K562 (cell line): Measurements from ENCODE around the gene MEIOB. TPM values are rescaled to one million over a fixed set of nuclear protein-coding genes. Genes with fewer than 3 reads are reported as not detected.

Source experiments
- ATAC-seq: fragments of 200-7000 bp; cut with Tn5 transposase; 3 replicates; pipeline ENCODE4 v1.9.1; 2020; ENCODE audit warnings: moderate library complexity
- BruUV-seq: library from RNA; stranded (reverse); fragments of 400-500 nt; replicated peaks from 2 replicates; lab custom pipeline; 2021; lab: Mats Ljungman, UMichigan
- CTCF ChIA-PET: fragments of 300-600 bp; formaldehyde crosslinking; extraction: SDS; loops from one replicate; lab custom pipeline; 2021; ENCODE audit warnings: low intra/inter-chr PET ratio; lab: Yijun Ruan, JAX
- POLR2A ChIA-PET: fragments of 300-600, 350-650 bp; sonication (Branson Sonifier 250); formaldehyde crosslinking; extraction: SDS; loops from one replicate; lab custom pipeline; 2021; ENCODE audit warnings: antibody characterized with exemption, inconsistent platforms; lab: Yijun Ruan, JAX
- DNase-seq, 4 experiments: peaks; one replicate each; pipeline versions ENCODE4 v3.0.0 to v3.0.0-alpha.2; 2011 to 2018; ENCODE audit warnings: low spot score in 3 of 4, mixed read lengths in 3 of 4; ENCODE audit errors: extremely low read depth in 1 of 4
- FAIRE-seq: peaks from 2 replicates; lab custom pipeline; 2011; peaks lifted over from hg19 to GRCh38; lab: Jason Lieb, UNC
- H2AFZ ChIP-seq: 2 replicates; pipeline ENCODE4 v1.6.0; 2011; ENCODE audit warnings: low read depth, low read length, control low read depth, inconsistent platforms
- H3K27ac ChIP-seq: fragments of 200-600 bp; 3 replicates; pipeline ENCODE4 v1.8.0; 2011; ENCODE audit warnings: low read depth, mild to moderate bottlenecking, control low read depth, inconsistent platforms, low read length, moderate library complexity, mixed read lengths; ENCODE audit errors: extremely low read depth
- H3K27me3 ChIP-seq, 2 experiments: fragments of 300-600 bp in 1 of 2; 2 replicates in 1 of 2; 3 replicates in 1 of 2; pipeline versions ENCODE4 v1.6.0 to v1.8.0; 2011; ENCODE audit warnings: inconsistent platforms in 2 of 2, low read length in 2 of 2, mild to moderate bottlenecking in 1 of 2, mixed read lengths in 1 of 2, moderate library complexity in 1 of 2; ENCODE audit not compliant: control insufficient read depth in 2 of 2, insufficient read depth in 2 of 2
- H3K36me3 ChIP-seq: fragments of 300-600 bp; 3 replicates; pipeline ENCODE4 v1.8.0; 2011; ENCODE audit warnings: mild to moderate bottlenecking, low read length, inconsistent platforms; ENCODE audit not compliant: control insufficient read depth, insufficient read depth
- H3K4me1 ChIP-seq, 2 experiments: fragments of 200-600 bp in 1 of 2; replicated peaks in 1 of 2; 2 replicates in 1 of 2; 3 replicates in 1 of 2; pipeline versions ENCODE4 v1.5.1 to v1.8.0; 2011; ENCODE audit warnings: inconsistent platforms in 2 of 2, low read length in 2 of 2, mild to moderate bottlenecking in 1 of 2, mixed read lengths in 1 of 2, moderate library complexity in 1 of 2; ENCODE audit not compliant: control insufficient read depth in 2 of 2, insufficient read depth in 2 of 2
- H3K4me2 ChIP-seq: 2 replicates; pipeline ENCODE4 v1.6.1; 2011; ENCODE audit warnings: low read length, control low read depth, inconsistent platforms, mixed read lengths; ENCODE audit not compliant: insufficient read depth
- H3K4me3 ChIP-seq: fragments of 200-600 bp; sonication (generic), shearing (Covaris generic); 2 replicates; pipeline ENCODE4 v1.5.1; 2016; ENCODE audit warnings: control low read depth, inconsistent platforms
- H3K79me2 ChIP-seq: fragments of 200-600 bp; 3 replicates; pipeline ENCODE4 v1.8.0; 2011; ENCODE audit warnings: low read length, inconsistent platforms; ENCODE audit not compliant: control insufficient read depth, insufficient read depth
- H3K9ac ChIP-seq, 2 experiments: 2 replicates each; pipeline versions ENCODE4 v1.6.0 to v1.6.1; 2011; ENCODE audit warnings: low read depth in 2 of 2, low read length in 2 of 2, control low read depth in 1 of 2, inconsistent platforms in 1 of 2, mild to moderate bottlenecking in 1 of 2, mixed read lengths in 1 of 2; ENCODE audit not compliant: insufficient read depth in 1 of 2
- H3K9me1 ChIP-seq: one replicate; pipeline ENCODE4 v1.6.0; 2011; ENCODE audit warnings: inconsistent platforms, mild to moderate bottlenecking, low read length, moderate library complexity; ENCODE audit not compliant: control insufficient read depth, insufficient read depth
- H3K9me3 ChIP-seq: replicated peaks from 2 replicates; pipeline ENCODE4 v1.5.1; 2011; ENCODE audit warnings: low read depth, low read length, inconsistent platforms; ENCODE audit not compliant: control insufficient read depth, insufficient read depth
- H4K20me1 ChIP-seq: replicated peaks from 2 replicates; pipeline ENCODE4 v1.6.1; 2011; ENCODE audit warnings: low read length, inconsistent platforms, mixed read lengths; ENCODE audit not compliant: control insufficient read depth, insufficient read depth
- ASH1L ChIP-seq: fragments of 450-650 bp; IDR thresholded peaks from 2 replicates; pipeline ENCODE4 v1.6.1; 2018; ENCODE audit warnings: borderline replicate concordance, mild to moderate bottlenecking, low read depth; ENCODE audit not compliant: partially characterized antibody
- BHLHE40 ChIP-seq: IDR thresholded peaks from 2 replicates; pipeline ENCODE4 v1.6.1; 2011; ENCODE audit warnings: low read length, improper control_type of control experiment
- CSDE1 ChIP-seq, 2 experiments: fragments of 450-650 bp; IDR thresholded peaks; 2 replicates each; pipeline ENCODE4 v1.6.1; 2016; ENCODE audit warnings: mild to moderate bottlenecking in 1 of 2
- EWSR1 ChIP-seq: fragments of 450-650 bp; IDR thresholded peaks from 2 replicates; pipeline ENCODE4 v1.6.1; 2018; ENCODE audit warnings: borderline replicate concordance, mild to moderate bottlenecking, low read depth, moderate library complexity; ENCODE audit not compliant: partially characterized antibody
- SIN3A ChIP-seq, 2 experiments: fragments of 150-350 bp in 1 of 2; IDR thresholded peaks; 2 replicates each; pipeline ENCODE4 v1.6.1; 2011 to 2016; ENCODE audit warnings: borderline replicate concordance in 2 of 2, low read depth in 2 of 2, low read length in 2 of 2, mild to moderate bottlenecking in 2 of 2, moderate library complexity in 2 of 2; ENCODE audit not compliant: control insufficient read depth in 1 of 2
- SMC3 ChIP-seq: conservative IDR thresholded peaks from 2 replicates; pipeline ENCODE4 v1.6.1; 2011; ENCODE audit warnings: low read depth, low read length, improper control_type of control experiment; ENCODE audit not compliant: insufficient read depth
- TBP ChIP-seq: optimal IDR thresholded peaks from 2 replicates; pipeline ENCODE3; 2011; ENCODE audit warnings: low read depth, low read length, improper control_type of control experiment
- ZC3H4 ChIP-seq: sonication (generic); formaldehyde crosslinking; IDR thresholded peaks from 2 replicates; pipeline ENCODE4 v1.9.0; 2021; ENCODE audit warnings: missing genetic modification reagents, borderline replicate concordance
- WGBS: fragments of 100-300 bp; shearing (Covaris generic); methylation state at CpG from one replicate; pipeline ENCODE4 v1.1.6; 2016; ENCODE audit warnings: low coverage, mixed read lengths; ENCODE audit not compliant: insufficient coverage; ENCODE audit errors: missing lambda C conversion rate; 5-methylcytosine and 5-hydroxymethylcytosine counted together
- in situ Hi-C: fragments of 300-500 bp; cut with MboI; formaldehyde crosslinking; loops from 4 replicates; pipeline ENCODE4 v1.15.0; 2018; ENCODE audit warnings: inconsistent platforms, mixed read lengths
- intact Hi-C: fragments of 100-400 bp; cut with micrococcal nuclease; formaldehyde crosslinking; loops from 2 replicates; pipeline ENCODE4 v1.14.2; 2022
- polyA plus RNA-seq, 8 experiments: library from polyadenylated mRNA; depleted of rRNA in 4 of 8; stranded (reverse) in 5 of 8; unstranded in 3 of 8; fragments of >200 nt; fragmentation: Nextera tagmentation in 2 of 8; fragmentation: Illumina TruSeq in 1 of 8; extraction: Ambion mirVana in 2 of 8; extraction: Trizol in 1 of 8; gene quantifications; 2 replicates each; pipeline versions ENCODE4 v1.2.1 to v1.2.3, GENCODE V29; 2011 to 2014; ENCODE audit warnings: inconsistent platforms in 1 of 8, missing spikeins in 1 of 8
- total RNA-seq, 7 experiments: library from RNA; depleted of rRNA in 6 of 7; stranded (reverse); fragments of >200 nt in 6 of 7; fragmentation: Illumina TruSeq in 2 of 7; extraction: Trizol in 2 of 7; gene quantifications; 2 replicates each; pipeline versions ENCODE4 v1.2.1 to v1.2.3, GENCODE V29; 2011 to 2021; ENCODE audit warnings: low replicate concordance in 1 of 7

The MEIOB gene
- total and polyA plus RNA-seq, 9 of the 15 experiments (the other 6 are each of a cell fraction or from before 2014, with no cell fraction given): 25.4 to 203 (median 97.6) TPM

DNA sequence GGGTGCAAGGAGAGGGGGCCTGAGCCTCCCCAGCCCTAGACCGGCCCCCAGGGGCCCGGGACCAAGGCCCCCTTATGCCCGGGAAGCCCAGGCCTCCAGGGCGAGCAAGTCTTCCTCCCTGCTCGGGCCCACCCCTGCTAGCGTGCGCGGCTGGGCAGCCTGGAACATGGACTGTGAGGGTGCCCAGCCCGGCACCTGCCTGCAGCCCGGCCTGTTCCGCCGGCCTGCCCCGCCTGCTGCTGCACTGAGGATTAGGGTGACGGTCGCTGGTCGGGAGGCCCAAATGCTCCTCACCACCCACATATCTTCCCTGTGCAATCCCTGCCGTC is 40.2 kb upstream of the MEIOB start:
- in situ Hi-C loops (no loop called here), intact Hi-C loops (no loop called here)
- no peak overlapping the region for H3K4me3 ChIP-seq
- ATAC-seq (no peak), DNase-seq (no peak), FAIRE-seq (no peak)
- no peaks in the 10 kb centered on the region for H4K20me1 ChIP-seq
- H3K36me3 ChIP-seq: no peaks in the 10 kb centered on the region
- H3K4me2 ChIP-seq: no peak overlapping the region
- BruUV-seq: no TSS peak
- peaks cover 18 to 48% of the 10 kb centered on the region in 2 experiments; a peak in 4 of 5 replicates for H3K27me3 ChIP-seq
- TF ChIP-seq CSDE1 (IDR thresholded peaks at IDR 0.05) (no peak), SIN3A (IDR thresholded peaks at IDR 0.05; ENCODE audit: borderline replicate concordance in 2 of 2, control insufficient read depth in 1 of 2, low read depth in 2 of 2, low read length in 2 of 2) (no peak), ASH1L (no peak), BHLHE40 (no peak), ZC3H4 (CRISPR knock-in tag) (no peak), TBP (no peak), EWSR1 (no peak), SMC3 (no peak)
- H3K9me3 ChIP-seq: no peaks in the 10 kb centered on the region
- 51% methylated on average over 11 of the region's 17 CpGs for WGBS
- peaks cover 0 to 65% of the 10 kb centered on the region in 2 experiments; a peak in 2 of 5 replicates for H3K4me1 ChIP-seq
- POLR2A ChIA-PET: no interaction called here
- no peaks in the 10 kb centered on the region for H3K79me2 ChIP-seq
- H2AFZ ChIP-seq: no peak overlapping the region
- no peak overlapping the region for H3K27ac ChIP-seq
- H3K9me1 ChIP-seq: no peaks in the 10 kb centered on the region
- CTCF ChIA-PET: no interaction called here
- no peak overlapping the region for H3K9ac ChIP-seq
